GM23338 (cell line): Measurements from ENCODE around the gene CRYBG3. TPM values are rescaled to one million over a fixed set of nuclear protein-coding genes. Genes with fewer than 3 reads are reported as not detected.
"Not testable (repeated sequence)": the region's sequence is repeated elsewhere in the genome, so short reads cannot be mapped to it uniquely, and the experiment has no call there.

Experiments
- ATAC-seq: fragments of 200-7000 bp; cut with Tn5 transposase; 3 replicates; pipeline ENCODE4 v1.9.1; 2020
- DNase-seq: peaks from one replicate; pipeline ENCODE4 v3.0.0-alpha.2; 2015; ENCODE audit warnings: low spot score
- H2AFZ ChIP-seq: fragments of 200-600 bp; sonication (generic); 2 replicates; pipeline ENCODE4 v1.8.0; 2016; ENCODE audit warnings: antibody characterized with exemption, mild to moderate bottlenecking, moderate library complexity
- H3F3A ChIP-seq: fragments of 200-600 bp; sonication (generic); replicated peaks from 2 replicates; pipeline ENCODE4 v1.8.0; 2017; ENCODE audit warnings: antibody characterized with exemption, mixed run types, low read depth
- H3K27ac ChIP-seq: fragments of 200-600 bp; sonication (generic); 2 replicates; pipeline ENCODE4 v1.6.1; 2016; ENCODE audit warnings: low read depth
- H3K27me3 ChIP-seq: fragments of 200-600 bp; sonication (generic); 2 replicates; pipeline ENCODE4 v1.8.0; 2016; ENCODE audit warnings: mild to moderate bottlenecking, mixed run types, moderate library complexity; ENCODE audit not compliant: insufficient read depth
- H3K36me3 ChIP-seq: fragments of 200-600 bp; sonication (generic); 2 replicates; pipeline ENCODE4 v1.8.0; 2016; ENCODE audit warnings: mild to moderate bottlenecking; ENCODE audit not compliant: insufficient read depth
- H3K4me1 ChIP-seq: fragments of 200-600 bp; sonication (generic); 2 replicates; pipeline ENCODE4 v1.8.0; 2016; ENCODE audit warnings: mild to moderate bottlenecking, moderate library complexity; ENCODE audit not compliant: insufficient read depth
- H3K4me2 ChIP-seq: fragments of 200-600 bp; sonication (generic); 2 replicates; pipeline ENCODE4 v1.7.1; 2017; ENCODE audit warnings: mixed run types
- H3K4me3 ChIP-seq: fragments of 200-600 bp; sonication (generic); 2 replicates; pipeline ENCODE4 v1.6.1; 2016; ENCODE audit warnings: mixed run types
- H3K79me2 ChIP-seq: fragments of 200-600 bp; sonication (generic); replicated peaks from 2 replicates; pipeline ENCODE4 v1.8.0; 2017; ENCODE audit warnings: mild to moderate bottlenecking; ENCODE audit not compliant: insufficient read depth
- H3K9me2 ChIP-seq: fragments of 200-600 bp; sonication (generic); 2 replicates; pipeline ENCODE4 v1.8.0; 2017; ENCODE audit not compliant: insufficient read depth
- H4K20me1 ChIP-seq: fragments of 200-600 bp; sonication (generic); replicated peaks from 2 replicates; pipeline ENCODE4 v1.8.0; 2017; ENCODE audit warnings: mild to moderate bottlenecking; ENCODE audit not compliant: insufficient read depth
- H3K27ac Mint-ChIP-seq: 2 replicates; pipeline ENCODE4 v1.8.0; 2020; ENCODE audit warnings: inconsistent platforms, mild to moderate bottlenecking, moderate library complexity, mixed read lengths
- H3K27me3 Mint-ChIP-seq: 3 replicates; pipeline ENCODE4 v1.8.0; 2022; ENCODE audit warnings: low read depth, mild to moderate bottlenecking, moderate library complexity, mixed read lengths, inconsistent platforms; ENCODE audit not compliant: insufficient read depth, poor library complexity
- H3K36me3 Mint-ChIP-seq: 3 replicates; pipeline ENCODE4 v1.8.0; 2021; ENCODE audit warnings: low read depth, mild to moderate bottlenecking, inconsistent platforms, moderate library complexity, mixed read lengths
- H3K4me1 Mint-ChIP-seq: 3 replicates; pipeline ENCODE4 v1.8.0; 2020; ENCODE audit warnings: mild to moderate bottlenecking, inconsistent platforms, mixed read lengths
- H3K4me3 Mint-ChIP-seq: 3 replicates; pipeline ENCODE4 v1.8.0; 2021; ENCODE audit warnings: moderate library complexity, mild to moderate bottlenecking, inconsistent platforms, mixed read lengths
- H3K9me3 Mint-ChIP-seq: 3 replicates; pipeline ENCODE4 v1.8.0; 2020; ENCODE audit warnings: moderate library complexity, mild to moderate bottlenecking, inconsistent platforms, mixed read lengths
- CTCF ChIP-seq, 2 experiments: fragments of 200-600 bp in 1 of 2; sonication (generic) in 1 of 2; conservative IDR thresholded peaks; 2 replicates each; pipeline versions ENCODE4 v1.5.1 to v1.6.1; 2016 to 2017; ENCODE audit warnings: antibody characterized with exemption in 2 of 2, low read depth in 2 of 2, mild to moderate bottlenecking in 2 of 2, moderate library complexity in 1 of 2
- JUNB ChIP-seq: IDR thresholded peaks from one replicate; pipeline ENCODE4 v1.6.1; 2016; ENCODE audit warnings: antibody characterized with exemption; ENCODE audit not compliant: unreplicated experiment
- ZNF114 ChIP-seq: fragments of 250-450 bp; sonication (Bioruptor Pico); IDR thresholded peaks from 2 replicates; pipeline ENCODE4 v1.5.0; 2020; ENCODE audit warnings: mild to moderate bottlenecking, moderate library complexity
- ZNF331 ChIP-seq: fragments of 250-450 bp; sonication (Bioruptor Pico); IDR thresholded peaks from 2 replicates; pipeline ENCODE4 v1.5.0; 2020; ENCODE audit warnings: low read depth, mild to moderate bottlenecking, moderate library complexity
- ZNF462 ChIP-seq: fragments of 250-450 bp; sonication (Bioruptor Pico); IDR thresholded peaks from 2 replicates; pipeline ENCODE4 v1.5.0; 2020; ENCODE audit warnings: mild to moderate bottlenecking, moderate library complexity
- polyA plus RNA-seq: library from polyadenylated mRNA; unstranded; fragments of >200 nt; fragmentation: Nextera tagmentation; extraction: Ambion mirVana; gene quantifications from 2 replicates; pipeline ENCODE4 v1.2.1, GENCODE V29; 2016
- total RNA-seq: library from RNA; depleted of rRNA; stranded (reverse); fragments of >200 nt; shearing (Covaris generic); gene quantifications from 2 replicates; pipeline ENCODE4 v1.2.3, GENCODE V29; 2014

CRYBG3 gene
- total and polyA plus RNA-seq, 2 experiments from 2014 or later: 2.3 to 8.9 TPM

- not testable (repeated sequence) for H3K27ac ChIP-seq, H3K27me3 Mint-ChIP-seq, H3K9me2 ChIP-seq, H3K4me1 Mint-ChIP-seq, H3F3A ChIP-seq, H3K4me2 ChIP-seq, H3K79me2 ChIP-seq, H4K20me1 ChIP-seq, H3K27ac Mint-ChIP-seq, ATAC-seq, H3K4me3 Mint-ChIP-seq, H3K36me3 ChIP-seq, H3K4me3 ChIP-seq, H3K36me3 Mint-ChIP-seq, H2AFZ ChIP-seq, DNase-seq, H3K27me3 ChIP-seq
- peaks cover 12% of the 10 kb centered on the region for H3K4me1 ChIP-seq
- peaks cover 13% of the 10 kb centered on the region; the same call in 2 of the 3 replicates for H3K9me3 Mint-ChIP-seq
Measured at GRCh38 chr3:97909830-97910229, 88.0 kb downstream of the CRYBG3 start.

GRCh38 chr3:97910236-97910831 is 88.5 kb downstream of the CRYBG3 start:
- Mint-ChIP-seq H3K9me3 (peaks cover 13% of the 10 kb centered on the region; the same call in 2 of the 3 replicates), H3K4me3 (peak overlapping the region; percentile 53; the same call in 2 of the 3 replicates), H3K27ac (peak overlapping the region; percentile 94)
- Histone ChIP-seq H3K4me1 (peaks cover 12% of the 10 kb centered on the region), H3K4me2 (peak overlapping the region; percentile 69; the same call in 1 of the 2 replicates)
- not testable (repeated sequence) for H3K79me2 ChIP-seq, DNase-seq, H3K36me3 Mint-ChIP-seq, H3K9me2 ChIP-seq, H3K27me3 Mint-ChIP-seq, ATAC-seq, H2AFZ ChIP-seq, H3K4me3 ChIP-seq, H3K4me1 Mint-ChIP-seq, H3F3A ChIP-seq, H3K27ac ChIP-seq, H4K20me1 ChIP-seq, H3K27me3 ChIP-seq, H3K36me3 ChIP-seq

- peaks cover 13% of the 10 kb centered on the region; the same call in 2 of the 3 replicates for H3K9me3 Mint-ChIP-seq
- H2AFZ ChIP-seq: no peak overlapping the region
- H3K4me1 Mint-ChIP-seq: peaks cover 10% of the 10 kb centered on the region; the same call in 1 of the 3 replicates
- H3K4me3 ChIP-seq: no peak overlapping the region
- no peak overlapping the region for H3K4me3 Mint-ChIP-seq
- ATAC-seq (no peak), DNase-seq (no peak)
- H3K36me3 Mint-ChIP-seq: peaks cover 7% of the 10 kb centered on the region; the same call in 2 of the 3 replicates
- H4K20me1 ChIP-seq: no peaks in the 10 kb centered on the region
- no peak overlapping the region; the same call in 1 of the 2 replicates for H3K27ac Mint-ChIP-seq
- H3K27me3 Mint-ChIP-seq: no peaks in the 10 kb centered on the region
- no peaks in the 10 kb centered on the region for H3F3A ChIP-seq
- 0 out of 2 replicates have a peak, but pooled peaks cover 2% of the 10 kb centered on the region for H3K79me2 ChIP-seq
- peak overlapping the region; percentile 69; the same call in 1 of the 2 replicates for H3K4me2 ChIP-seq
- H3K27ac ChIP-seq: 0 out of 2 replicates have a peak overlapping the region, but pooled peaks have one; percentile 21
- H3K36me3 ChIP-seq: no peaks in the 10 kb centered on the region
- H3K27me3 ChIP-seq: no peaks in the 10 kb centered on the region
- H3K9me2 ChIP-seq: no peaks in the 10 kb centered on the region
- H3K4me1 ChIP-seq: peaks cover 12% of the 10 kb centered on the region
- TF ChIP-seq JUNB (no peak), ZNF331 (CRISPR knock-in tag) (no peak), ZNF114 (CRISPR knock-in tag) (no peak), CTCF (conservative IDR thresholded peaks at IDR 0.05; ENCODE audit: low read depth in 2 of 2) (no peak), ZNF462 (CRISPR knock-in tag) (no peak)
Measured at GRCh38 chr3:97910931-97911351, 89.1 kb downstream of the CRYBG3 start.
